Measurements from ENCODE around the gene RHEX. TPM values are rescaled to one million over a fixed set of nuclear protein-coding genes. Genes with fewer than 3 reads are reported as not detected.
A peak's percentile ranks its signal among the peaks of the same experiment; 100 is the strongest.

The RHEX gene
- total RNA-seq, 1 donor from 2014 or later: not detected

- H3K4me3 ChIP-seq (ENCODE audit: insufficient read depth, low read depth, low read length): no peak overlapping the region
- Mint-ChIP-seq H3K36me3 (ENCODE audit: low read depth, unreplicated experiment) (no peaks in the 10 kb centered on the region), H3K9me3 (ENCODE audit: unreplicated experiment) (peaks cover 4% of the 10 kb centered on the region), H3K27ac (ENCODE audit: unreplicated experiment) (no peak overlapping the region), H3K27me3 (ENCODE audit: low read depth, unreplicated experiment) (peaks cover 65% of the 10 kb centered on the region), H3K4me1 (ENCODE audit: low read depth, unreplicated experiment) (peaks cover 2% of the 10 kb centered on the region), H3K4me3 (ENCODE audit: unreplicated experiment) (no peak overlapping the region)
- H3K36me3 ChIP-seq (ENCODE audit: insufficient read depth, low read length): no peaks in the 10 kb centered on the region
- no peaks in the 10 kb centered on the region for H3K9me3 ChIP-seq (ENCODE audit: insufficient read depth, low read depth, low read length)
- peak; percentile 12 for DNase-seq (ENCODE audit: low read depth)
- no peak for FAIRE-seq
- H3K79me2 ChIP-seq (ENCODE audit: insufficient read depth, low read length): no peaks in the 10 kb centered on the region
- peaks cover 21% of the 10 kb centered on the region for H3K27me3 ChIP-seq (ENCODE audit: insufficient read depth, low read length)
- no peaks in the 10 kb centered on the region for H3K4me1 ChIP-seq (ENCODE audit: insufficient read depth, low read length)
- H3K4me2 ChIP-seq (ENCODE audit: low read length): no peak overlapping the region
- TF ChIP-seq CTCF (IDR thresholded peaks at IDR 0.05; ENCODE audit: insufficient read depth, low read depth, low read length) (no peak), EZH2 (IDR thresholded peaks at IDR 0.05; ENCODE audit: insufficient read depth, low read length) (no peak)
- no peak overlapping the region for H3K9ac ChIP-seq (ENCODE audit: low read length)
- no peak overlapping the region for H3K27ac ChIP-seq (ENCODE audit: low read depth, low read length)
- H4K20me1 ChIP-seq (ENCODE audit: insufficient read depth, low read length): no peaks in the 10 kb centered on the region
- no peak overlapping the region for H2AFZ ChIP-seq (ENCODE audit: low read depth, low read length)
Observed at GRCh38 chr1:206114692-206115640, 62.0 kb downstream of the RHEX start.

GRCh38 chr1:206115791-206116190 is 62.8 kb downstream of the RHEX start:
- Histone ChIP-seq H3K4me2 (ENCODE audit: low read length) (no peak overlapping the region), H4K20me1 (ENCODE audit: insufficient read depth, low read length) (no peaks in the 10 kb centered on the region), H3K9me3 (ENCODE audit: insufficient read depth, low read depth, low read length) (no peaks in the 10 kb centered on the region), H3K4me3 (ENCODE audit: insufficient read depth, low read depth, low read length) (no peak overlapping the region), H3K27me3 (ENCODE audit: insufficient read depth, low read length) (peaks cover 21% of the 10 kb centered on the region), H3K79me2 (ENCODE audit: insufficient read depth, low read length) (no peaks in the 10 kb centered on the region), H3K4me1 (ENCODE audit: insufficient read depth, low read length) (no peaks in the 10 kb centered on the region), H2AFZ (ENCODE audit: low read depth, low read length) (no peak overlapping the region), H3K9ac (ENCODE audit: low read length) (no peak overlapping the region), H3K36me3 (ENCODE audit: insufficient read depth, low read length) (no peaks in the 10 kb centered on the region), H3K27ac (ENCODE audit: low read depth, low read length) (no peak overlapping the region)
- no peak for TF ChIP-seq EZH2 (IDR thresholded peaks at IDR 0.05; ENCODE audit: insufficient read depth, low read length)
- TF ChIP-seq CTCF (IDR thresholded peaks at IDR 0.05; ENCODE audit: insufficient read depth, low read depth, low read length): no peak
- no peak overlapping the region for H3K27ac Mint-ChIP-seq (ENCODE audit: unreplicated experiment)
- H3K27me3 Mint-ChIP-seq (ENCODE audit: low read depth, unreplicated experiment): peaks cover 60% of the 10 kb centered on the region
- DNase-seq (ENCODE audit: low read depth) (no peak), FAIRE-seq (no peak)
- H3K36me3 Mint-ChIP-seq (ENCODE audit: low read depth, unreplicated experiment): no peaks in the 10 kb centered on the region
- peaks cover 4% of the 10 kb centered on the region for H3K9me3 Mint-ChIP-seq (ENCODE audit: unreplicated experiment)
- no peak overlapping the region for H3K4me3 Mint-ChIP-seq (ENCODE audit: unreplicated experiment)
- H3K4me1 Mint-ChIP-seq (ENCODE audit: low read depth, unreplicated experiment): peaks cover 2% of the 10 kb centered on the region
